Skin epidermis (tissue), 12 donors: ENCODE data around the gene GRAMD2B.
"Not testable (repeated sequence)": the region's sequence is repeated elsewhere in the genome, so short reads cannot be mapped to it uniquely, and the experiment has no call there.

Experiments used
- H3K27ac ChIP-seq, 21 experiments: fragments of 200-600 bp; sonication (generic) in 11 of 21; one replicate each; pipeline ENCODE4 v1.5.0; 2020; ENCODE audit warnings: mild to moderate bottlenecking in 3 of 21, inconsistent platforms in 2 of 21, moderate library complexity in 2 of 21
- H3K4me3 ChIP-seq, 7 experiments: fragments of 200-600 bp; sonication (generic) in 2 of 7; one replicate each; pipeline ENCODE4 v1.5.0; 2020; ENCODE audit warnings: inconsistent platforms in 2 of 7, mild to moderate bottlenecking in 2 of 7, moderate library complexity in 1 of 7

Gene GRAMD2B

DNA sequence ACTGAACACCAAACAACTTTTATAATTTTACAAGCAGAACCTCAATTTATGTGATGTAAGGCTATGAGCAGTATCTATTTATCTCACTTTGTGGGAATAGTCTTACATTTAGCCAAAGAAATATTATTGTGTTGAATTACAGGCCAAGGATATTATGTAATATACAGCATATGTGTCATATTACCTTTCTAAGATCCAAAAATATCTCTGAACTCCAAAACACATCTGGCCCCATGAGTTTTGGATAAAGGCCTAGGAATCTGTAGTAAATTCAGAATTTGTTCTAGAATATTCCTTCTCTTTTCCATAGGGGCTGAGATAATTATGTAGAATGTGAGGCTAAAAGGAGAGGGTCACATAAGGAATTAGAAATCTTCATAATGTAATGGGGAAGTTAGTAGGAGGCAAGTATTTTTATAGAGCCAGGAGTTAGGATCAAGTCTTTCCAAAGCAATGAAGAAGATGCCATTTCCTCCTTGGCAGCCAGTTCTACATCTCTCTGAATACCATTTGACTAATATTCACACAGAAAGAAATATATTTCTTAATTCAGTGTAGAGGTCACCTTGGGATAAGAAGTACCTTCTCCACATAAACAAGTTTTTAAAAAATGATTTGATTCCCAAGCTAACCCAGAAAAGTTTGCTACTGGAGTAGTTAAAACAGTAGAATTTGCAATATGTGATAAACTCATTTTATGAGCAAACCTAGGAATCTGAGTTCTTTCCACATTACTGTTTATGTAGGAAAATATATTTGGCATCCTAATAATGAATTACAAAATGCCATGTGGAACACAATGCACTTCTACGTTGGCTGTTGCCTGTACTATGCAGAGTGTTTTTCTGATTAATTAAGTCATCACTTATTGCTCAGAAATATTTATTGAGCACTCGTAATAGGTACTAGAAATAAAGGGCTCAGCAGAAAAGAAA lies 20.3 kb upstream of the GRAMD2B start:
- H3K27ac ChIP-seq: no peak overlapping the region
- H3K4me3 ChIP-seq: no peak overlapping the region

DNA sequence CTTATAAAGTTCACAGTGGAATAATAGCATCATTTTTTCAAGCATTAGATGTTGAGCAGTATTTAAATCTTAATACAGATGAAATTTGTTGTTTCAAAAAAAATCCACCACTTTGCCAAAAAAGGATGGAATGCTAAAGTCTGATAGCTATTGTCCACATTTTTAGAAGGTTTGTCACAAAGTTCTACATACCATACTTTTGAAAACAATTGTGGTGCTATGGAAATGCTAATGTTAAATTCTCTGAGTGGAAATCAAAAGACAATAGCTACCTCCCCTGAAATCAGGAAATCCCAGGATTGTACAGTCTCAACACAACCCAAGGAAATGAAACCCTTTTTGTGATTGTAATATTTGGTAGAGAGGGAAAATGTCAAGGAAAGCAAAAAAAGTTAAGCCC lies 19.3 kb upstream of the GRAMD2B start:
- H3K27ac ChIP-seq: no peak overlapping the region

GRCh38 chr5:126410623-126411022 lies 12.6 kb upstream of the GRAMD2B start:
- H3K4me3 ChIP-seq: no peak overlapping the region
- no peak overlapping the region for H3K27ac ChIP-seq

More for the DNA sequence above, 19.3 kb upstream of the GRAMD2B start:
- no peak overlapping the region for H3K4me3 ChIP-seq

DNA sequence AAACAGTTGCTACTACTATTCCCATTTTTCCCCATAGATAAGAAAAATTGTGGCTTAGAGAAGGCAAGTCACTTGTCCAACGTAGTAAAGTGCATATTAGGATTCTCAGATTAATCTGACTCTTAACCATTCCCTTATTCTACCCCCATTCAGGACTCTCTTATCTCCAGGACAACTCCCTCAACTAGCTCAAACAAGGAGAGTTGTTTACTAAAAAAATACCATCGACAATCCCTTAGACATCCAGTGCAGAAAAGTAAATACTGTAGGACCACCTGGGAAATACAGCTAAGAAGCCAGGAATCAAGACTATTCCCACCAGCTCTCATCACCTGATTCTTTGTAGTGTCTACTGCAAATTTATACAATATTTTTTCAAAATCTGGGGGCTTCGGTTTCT lies 9.4 kb upstream of the GRAMD2B start:
- no peak overlapping the region for H3K27ac ChIP-seq
- no peak overlapping the region for H3K4me3 ChIP-seq

GRCh38 chr5:126414874-126415502 lies 8.2 kb upstream of the GRAMD2B start:
- no peak overlapping the region for H3K4me3 ChIP-seq
- peak overlapping the region in 6 of 21 experiments; percentile 13 to 54 (median 22) for H3K27ac ChIP-seq

- H3K27ac ChIP-seq: peak overlapping the region in 4 of 21 experiments; percentile 18 to 54 (median 36)
- H3K4me3 ChIP-seq: no peak overlapping the region
These were observed 7.4 kb upstream of the GRAMD2B start for GRCh38 chr5:126415789-126416188.

GRCh38 chr5:126416266-126416925 lies 6.8 kb upstream of the GRAMD2B start:
- Histone ChIP-seq H3K4me3 (no peak overlapping the region), H3K27ac (peak overlapping the region in 1 of 21 experiments; percentile 18)

- H3K4me3 ChIP-seq: no peak overlapping the region
- H3K27ac ChIP-seq: no peak overlapping the region
These were observed 6.0 kb upstream of the GRAMD2B start for GRCh38 chr5:126417178-126417577.

GRCh38 chr5:126419102-126419501 lies 4.1 kb upstream of the GRAMD2B start:
- Histone ChIP-seq H3K27ac (no peak overlapping the region), H3K4me3 (no peak overlapping the region)

DNA sequence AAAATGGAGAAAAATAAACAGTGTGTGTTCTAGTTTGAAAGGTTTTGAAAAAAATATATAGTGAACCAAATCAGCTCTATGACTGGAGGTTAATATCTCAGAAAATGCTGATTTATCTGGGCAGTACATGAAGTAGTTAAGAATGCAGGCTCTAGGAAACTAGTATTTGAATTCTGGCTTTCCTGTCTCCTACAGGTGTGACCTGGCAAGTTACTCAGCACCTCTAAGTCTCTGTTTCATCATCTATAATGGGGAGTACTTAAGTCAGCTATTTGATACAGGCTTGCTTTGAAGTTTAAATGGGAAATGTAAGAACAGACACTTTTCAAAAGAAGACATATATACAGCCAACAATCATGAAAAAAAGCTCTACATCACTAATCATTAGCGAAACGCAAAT lies 5.2 kb downstream of the GRAMD2B start:
- Histone ChIP-seq H3K4me3 (no peak overlapping the region), H3K27ac (no peak overlapping the region)

DNA sequence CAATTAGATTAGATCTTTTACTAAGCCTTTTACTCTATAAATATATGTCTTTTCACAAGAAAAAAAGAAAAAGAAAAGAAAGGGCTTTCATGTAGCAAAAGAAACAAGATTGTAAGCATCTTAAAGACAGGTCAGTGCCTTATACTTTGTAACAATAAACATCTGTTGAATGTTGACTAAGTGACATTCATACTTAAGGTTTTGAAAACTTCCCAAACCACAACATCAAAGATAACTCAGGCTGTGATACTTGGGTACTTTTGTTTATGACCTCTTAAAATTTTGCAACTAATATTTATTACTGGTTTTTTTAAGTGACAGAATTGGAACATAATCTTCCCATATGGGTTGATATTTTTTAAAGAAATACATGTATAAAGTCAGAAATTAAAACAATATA lies 7.4 kb downstream of the GRAMD2B start:
- no peak overlapping the region for H3K4me3 ChIP-seq
- no peak overlapping the region for H3K27ac ChIP-seq

DNA sequence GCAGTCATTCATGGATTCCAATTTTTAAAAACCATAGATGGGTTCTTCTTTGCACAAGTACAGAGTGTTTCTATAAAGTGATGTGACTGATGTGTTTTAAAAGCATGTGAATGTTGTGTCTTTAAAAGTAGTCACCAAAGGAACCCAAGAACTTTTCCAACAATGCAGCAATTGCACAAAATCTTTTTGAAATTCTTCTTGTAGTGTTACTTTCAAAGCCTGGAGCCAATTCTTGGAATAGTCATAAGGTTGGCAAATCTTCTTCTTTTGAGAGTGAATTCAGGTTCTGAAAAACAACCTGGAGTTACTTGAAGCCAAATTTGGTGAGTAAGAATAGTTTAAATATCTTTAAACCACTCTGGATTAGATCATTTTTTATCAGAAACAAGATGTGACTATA lies 10.5 kb downstream of the GRAMD2B start:
- H3K4me3 ChIP-seq: no peak overlapping the region
- H3K27ac ChIP-seq: no peak overlapping the region

DNA sequence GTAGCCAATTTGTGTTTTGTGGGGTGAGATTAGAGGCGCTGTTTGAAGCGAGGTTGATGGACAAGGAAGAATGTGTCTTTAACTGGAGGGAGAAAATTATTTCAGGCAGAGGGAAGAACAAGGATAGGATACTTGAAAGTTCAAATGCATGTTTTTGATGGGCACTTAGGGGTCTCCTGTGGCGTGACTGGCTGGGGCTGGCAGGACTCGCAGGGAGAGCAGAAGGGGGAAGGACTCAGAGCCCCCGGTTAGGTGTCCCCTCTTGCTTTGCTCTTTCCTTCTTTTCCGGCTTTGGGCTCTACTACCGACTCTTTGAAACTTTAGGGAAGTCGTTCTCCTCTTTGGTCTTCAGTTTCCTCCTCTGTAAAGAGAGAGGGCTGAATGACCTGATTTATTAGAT lies 12.1 kb downstream of the GRAMD2B start:
- no peak overlapping the region for H3K27ac ChIP-seq
- no peak overlapping the region for H3K4me3 ChIP-seq

GRCh38 chr5:126435714-126436113 lies 12.5 kb downstream of the GRAMD2B start:
- no peak overlapping the region for H3K27ac ChIP-seq
- no peak overlapping the region for H3K4me3 ChIP-seq

GRCh38 chr5:126437721-126438120 lies 14.5 kb downstream of the GRAMD2B start:
- Histone ChIP-seq H3K27ac (peak overlapping the region in 1 of 21 experiments; percentile 13), H3K4me3 (no peak overlapping the region)

- Histone ChIP-seq H3K4me3 (no peak overlapping the region), H3K27ac (peak overlapping the region in 1 of 21 experiments; percentile 13)
These were observed 15.1 kb downstream of the GRAMD2B start for GRCh38 chr5:126438267-126438666.

DNA sequence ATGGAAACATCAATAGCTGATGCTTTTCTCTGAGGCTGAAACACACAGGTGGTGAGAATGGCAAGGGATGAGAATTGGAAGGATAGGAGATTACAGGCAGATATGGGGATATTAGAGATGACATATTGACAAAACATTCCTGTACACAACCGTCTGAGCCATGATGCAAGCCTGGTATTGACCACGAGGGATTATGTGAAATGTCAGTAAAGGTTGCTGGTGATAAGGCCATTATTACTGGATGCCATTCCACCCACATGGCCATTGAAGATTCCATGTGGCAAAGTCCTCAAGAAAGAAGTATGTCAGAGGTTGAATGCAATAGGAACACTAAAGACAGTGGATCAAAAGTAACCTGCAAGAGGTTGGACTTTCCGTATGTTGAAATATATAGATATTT lies 15.7 kb downstream of the GRAMD2B start:
- H3K27ac ChIP-seq: no peak overlapping the region
- no peak overlapping the region for H3K4me3 ChIP-seq

- not testable (repeated sequence) for H3K4me3 ChIP-seq, H3K27ac ChIP-seq
These were observed 16.5 kb downstream of the GRAMD2B start for GRCh38 chr5:126439724-126440123.

- Histone ChIP-seq H3K4me3 (no peak overlapping the region), H3K27ac (no peak overlapping the region)
These were observed 18.0 kb downstream of the GRAMD2B start for GRCh38 chr5:126441230-126441629.

GRCh38 chr5:126443374-126443851 lies 20.2 kb downstream of the GRAMD2B start:
- no peak overlapping the region for H3K4me3 ChIP-seq

More at GRCh38 chr5:126443374-126443851, 20.2 kb downstream of the GRAMD2B start:
- H3K27ac ChIP-seq: no peak overlapping the region
